H1 (cell line): ENCODE measurements around the gene SPAAR. TPM values are rescaled to one million over a fixed set of nuclear protein-coding genes. Genes with fewer than 3 reads are reported as not detected.

Experiments
- CTCF ChIA-PET: fragments of 300-600 bp; sonication (Branson Sonifier 250); formaldehyde crosslinking; loops from one replicate; lab custom pipeline; 2021; ENCODE audit not compliant: partially characterized antibody; lab: Charles Lee
- POLR2A ChIA-PET: fragments of 300-600 bp; sonication (Branson Sonifier 250); formaldehyde crosslinking; loops from one replicate; lab custom pipeline; 2021; ENCODE audit warnings: inconsistent platforms; ENCODE audit not compliant: partially characterized antibody; lab: Charles Lee
- DNase-seq, 2 experiments: peaks; one replicate each; pipeline versions ENCODE4 v3.0.0 to v3.0.0-alpha.2; 2010 to 2022; ENCODE audit warnings: low spot score in 2 of 2, low read depth in 1 of 2, mixed read lengths in 1 of 2
- FAIRE-seq: peaks from 2 replicates; lab custom pipeline; 2011; peaks lifted over from hg19 to GRCh38; lab: Jason Lieb, UNC
- H2AFZ ChIP-seq: 2 replicates; pipeline ENCODE4 v1.8.1; 2012; ENCODE audit warnings: low read length, inconsistent platforms
- H2AK5ac ChIP-seq: 2 replicates; pipeline ENCODE4 v1.6.1; 2013; ENCODE audit warnings: low read depth, low read length
- H2BK120ac ChIP-seq: replicated peaks from 2 replicates; pipeline ENCODE3; 2013; ENCODE audit warnings: low read depth, low read length, inconsistent platforms
- H2BK12ac ChIP-seq: 2 replicates; pipeline ENCODE4 v1.6.1; 2013; ENCODE audit warnings: low read depth, low read length
- H2BK15ac ChIP-seq: 2 replicates; pipeline ENCODE4 v1.6.1; 2013; ENCODE audit warnings: low read length
- H2BK20ac ChIP-seq: 2 replicates; pipeline ENCODE4 v1.6.1; 2013; ENCODE audit warnings: low read length
- H2BK5ac ChIP-seq: 2 replicates; pipeline ENCODE4 v1.6.1; 2013; ENCODE audit warnings: low read depth, low read length
- H3K14ac ChIP-seq: 2 replicates; pipeline ENCODE4 v1.6.1; 2013; ENCODE audit warnings: inconsistent platforms; ENCODE audit not compliant: insufficient read length
- H3K18ac ChIP-seq: 2 replicates; pipeline ENCODE4 v1.6.1; 2013; ENCODE audit warnings: low read length; ENCODE audit errors: extremely low read depth
- H3K23ac ChIP-seq: 2 replicates; pipeline ENCODE4 v1.6.1; 2013; ENCODE audit warnings: inconsistent platforms; ENCODE audit not compliant: insufficient read length
- H3K23me2 ChIP-seq: 2 replicates; pipeline ENCODE4 v1.6.1; 2013; ENCODE audit warnings: low read depth, low read length
- H3K27ac ChIP-seq: 2 replicates; pipeline ENCODE4 v1.6.1; 2011; ENCODE audit warnings: low read depth, low read length, inconsistent platforms
- H3K27me3 ChIP-seq, 4 experiments: replicated peaks in 1 of 4; 1 replicate in 1 of 4; 2 replicates in 3 of 4; pipeline versions ENCODE4 v1.6.1 to v1.8.1; 2011 to 2013; ENCODE audit warnings: low read length in 3 of 4, mild to moderate bottlenecking in 3 of 4, inconsistent platforms in 2 of 4, mixed read lengths in 2 of 4, moderate library complexity in 1 of 4; ENCODE audit not compliant: control insufficient read depth in 3 of 4, insufficient read depth in 3 of 4; ENCODE audit errors: extremely low read depth in 1 of 4
- H3K36me3 ChIP-seq, 4 experiments: 2 replicates each; pipeline versions ENCODE4 v1.6.1 to v1.8.1; 2011 to 2013; ENCODE audit warnings: mild to moderate bottlenecking in 4 of 4, low read length in 3 of 4, moderate library complexity in 2 of 4, control low read depth in 1 of 4, inconsistent platforms in 1 of 4; ENCODE audit not compliant: insufficient read depth in 4 of 4, control insufficient read depth in 2 of 4
- H3K4ac ChIP-seq: replicated peaks from 2 replicates; pipeline ENCODE3; 2013; ENCODE audit warnings: low read length, low read depth, mixed read lengths, inconsistent platforms; ENCODE audit not compliant: insufficient read length
- H3K4me1 ChIP-seq, 4 experiments: replicated peaks in 1 of 4; 1 replicate in 1 of 4; 2 replicates in 3 of 4; pipeline versions ENCODE4 v1.6.1 to v1.8.1; 2011 to 2013; ENCODE audit warnings: low read length in 3 of 4, inconsistent platforms in 2 of 4, mixed read lengths in 1 of 4; ENCODE audit not compliant: insufficient read depth in 4 of 4, control insufficient read depth in 3 of 4
- H3K4me2 ChIP-seq, 2 experiments: 2 replicates each; pipeline versions ENCODE4 v1.6.1 to v1.8.1; 2011 to 2013; ENCODE audit warnings: low read depth in 2 of 2, low read length in 2 of 2, control low read depth in 1 of 2, inconsistent platforms in 1 of 2, mild to moderate bottlenecking in 1 of 2; ENCODE audit not compliant: insufficient read depth in 1 of 2
- H3K4me3 ChIP-seq, 4 experiments: fragments of 200-600, 300-600 bp in 1 of 4; sonication (generic), shearing (Covaris generic), sonication (Bioruptor Twin) in 1 of 4; 2 replicates each; pipeline versions ENCODE4 v1.5.1 to v1.8.1; 2011 to 2016; ENCODE audit warnings: low read length in 4 of 4, low read depth in 3 of 4, control low read depth in 2 of 4, inconsistent platforms in 2 of 4, mild to moderate bottlenecking in 2 of 4, mixed read lengths in 1 of 4, moderate library complexity in 1 of 4; ENCODE audit not compliant: insufficient read depth in 2 of 4; ENCODE audit errors: extremely low read depth in 1 of 4
- H3K56ac ChIP-seq: replicated peaks from 2 replicates; pipeline ENCODE3; 2013; ENCODE audit warnings: low read depth, mild to moderate bottlenecking, mixed read lengths, low read length, inconsistent platforms; ENCODE audit not compliant: insufficient read length
- H3K79me1 ChIP-seq: 2 replicates; pipeline ENCODE4 v1.6.1; 2013; ENCODE audit warnings: low read depth, low read length, control low read depth
- H3K79me2 ChIP-seq, 2 experiments: 2 replicates each; pipeline versions ENCODE4 v1.6.1 to v1.8.1; 2012 to 2013; ENCODE audit warnings: low read length in 2 of 2, mild to moderate bottlenecking in 2 of 2, inconsistent platforms in 1 of 2; ENCODE audit not compliant: insufficient read depth in 2 of 2, control insufficient read depth in 1 of 2
- H3K9ac ChIP-seq, 4 experiments: replicated peaks in 1 of 4; 1 replicate in 1 of 4; 2 replicates in 3 of 4; pipeline versions ENCODE4 v1.6.1 to v1.8.1; 2011 to 2013; ENCODE audit warnings: low read depth in 3 of 4, low read length in 3 of 4, control low read depth in 2 of 4, mild to moderate bottlenecking in 2 of 4, moderate library complexity in 2 of 4, inconsistent platforms in 1 of 4; ENCODE audit errors: extremely low read depth in 1 of 4
- H3K9me3 ChIP-seq, 2 experiments: 2 replicates each; pipeline versions ENCODE4 v1.6.1 to v1.8.1; 2012 to 2013; ENCODE audit warnings: mild to moderate bottlenecking in 2 of 2, moderate library complexity in 2 of 2, control low read depth in 1 of 2, inconsistent platforms in 1 of 2, low read depth in 1 of 2, low read length in 1 of 2, mixed read lengths in 1 of 2; ENCODE audit not compliant: insufficient read depth in 2 of 2
- H4K20me1 ChIP-seq, 2 experiments: replicated peaks in 1 of 2; 2 replicates each; pipeline versions ENCODE3 to v1.8.1; 2011 to 2013; ENCODE audit warnings: inconsistent platforms in 2 of 2, low read length in 2 of 2, mild to moderate bottlenecking in 1 of 2; ENCODE audit not compliant: insufficient read depth in 2 of 2, control insufficient read depth in 1 of 2
- H4K5ac ChIP-seq: 2 replicates; pipeline ENCODE4 v1.6.1; 2013; ENCODE audit warnings: low read length, low read depth, mixed read lengths, inconsistent platforms; ENCODE audit not compliant: insufficient read length
- H4K8ac ChIP-seq: 2 replicates; pipeline ENCODE4 v1.8.0; 2013; ENCODE audit warnings: mild to moderate bottlenecking, moderate library complexity, low read length, inconsistent platforms; ENCODE audit not compliant: insufficient read depth; ENCODE audit errors: extremely low read depth
- H4K91ac ChIP-seq: replicated peaks from 2 replicates; pipeline ENCODE3; 2013; ENCODE audit warnings: low read length, mixed read lengths, inconsistent platforms; ENCODE audit not compliant: insufficient read length
- ASH2L ChIP-seq: fragments of 200-600, 300-600 bp; sonication (generic); IDR thresholded peaks from one replicate; pipeline ENCODE4 v1.7.1; 2017; ENCODE audit warnings: low read length
- BACH1 ChIP-seq: IDR thresholded peaks from 2 replicates; pipeline ENCODE4 v1.6.1; 2012; ENCODE audit warnings: low read length, improper control_type of control experiment
- CBX5 ChIP-seq: fragments of 300-800, 300-1000 bp; sonication (generic); IDR thresholded peaks from 2 replicates; pipeline ENCODE4 v1.7.1; 2016; ENCODE audit warnings: antibody characterized with exemption, low read length, low read depth
- CHD2 ChIP-seq: IDR thresholded peaks from 2 replicates; pipeline ENCODE4 v1.6.1; 2012; ENCODE audit warnings: low read length, improper control_type of control experiment
- CTBP2 ChIP-seq: IDR thresholded peaks from 2 replicates; pipeline ENCODE4 v1.7.0; 2011; ENCODE audit warnings: borderline replicate concordance, mild to moderate bottlenecking, moderate library complexity, mixed read lengths, low read length; ENCODE audit not compliant: insufficient read depth, insufficient read length
- EZH2 ChIP-seq: fragments of 200-600 bp; sonication (generic); IDR thresholded peaks from 2 replicates; pipeline ENCODE4 v1.7.1; 2012; ENCODE audit warnings: low read depth, mild to moderate bottlenecking, moderate library complexity, low read length, inconsistent platforms; ENCODE audit not compliant: severe bottlenecking
- NANOG ChIP-seq: IDR thresholded peaks from 2 replicates; pipeline ENCODE4 v1.6.1; 2011; ENCODE audit warnings: low read length, low read depth, mild to moderate bottlenecking, inconsistent platforms; ENCODE audit not compliant: insufficient read depth, poor library complexity, severe bottlenecking
- NRF1 ChIP-seq: IDR thresholded peaks from 2 replicates; pipeline ENCODE4 v1.6.1; 2011; ENCODE audit warnings: mild to moderate bottlenecking, low read depth, low read length, improper control_type of control experiment
- POU5F1 ChIP-seq: IDR thresholded peaks from 2 replicates; pipeline ENCODE4 v1.6.1; 2011; ENCODE audit warnings: low read depth, mild to moderate bottlenecking, low read length, moderate library complexity
- RFX5 ChIP-seq: IDR thresholded peaks from 2 replicates; pipeline ENCODE4 v1.6.1; 2011; ENCODE audit warnings: low read depth, low read length, improper control_type of control experiment, borderline replicate concordance
- RNF2 ChIP-seq: fragments of 200-900, 300-1000 bp; sonication (generic); IDR thresholded peaks from 2 replicates; pipeline ENCODE4 v1.7.1; 2016; ENCODE audit warnings: borderline replicate concordance, low read depth, mild to moderate bottlenecking, antibody characterized with exemption, low read length; ENCODE audit not compliant: poor library complexity, severe bottlenecking; ENCODE audit errors: missing control alignments
- SP2 ChIP-seq: IDR thresholded peaks from 2 replicates; pipeline ENCODE4 v1.6.1; 2012; ENCODE audit warnings: mild to moderate bottlenecking, low read length, inconsistent platforms
- SRF ChIP-seq: IDR thresholded peaks from 2 replicates; pipeline ENCODE4 v1.6.1; 2011; ENCODE audit warnings: mild to moderate bottlenecking, low read depth, low read length, moderate library complexity
- WGBS, 2 experiments: shearing (Covaris generic) in 1 of 2; methylation state at CpG; one replicate each; pipeline versions ENCODE4 v1.1.6 to v1.1.7; 2013 to 2015; ENCODE audit warnings: low lambda C conversion rate in 2 of 2, mixed read lengths in 2 of 2, inconsistent platforms in 1 of 2, low coverage in 1 of 2, missing lambda C conversion rate in 1 of 2; ENCODE audit not compliant: insufficient replicate concordance in 2 of 2, insufficient coverage in 1 of 2, insufficient read length in 1 of 2; ENCODE audit errors: extremely low coverage in 1 of 2, missing lambda C conversion rate in 1 of 2; 5-methylcytosine and 5-hydroxymethylcytosine counted together
- polyA plus RNA-seq, 7 experiments: library from polyadenylated mRNA; depleted of rRNA in 3 of 7; stranded (reverse) in 5 of 7; unstranded in 2 of 7; fragments of >200 nt in 5 of 7; fragments of 200-250 nt in 2 of 7; gene quantifications; 1 replicate in 5 of 7; 2 replicates in 1 of 7; 4 replicates in 1 of 7; pipeline versions ENCODE4 v1.2.1 to v1.2.3, GENCODE V29; 2011 to 2013; ENCODE audit warnings: missing spikeins in 2 of 7, mixed read lengths in 2 of 7
- total RNA-seq: library from RNA; stranded (reverse); fragmentation: NEBNext Ultra II Directional; extraction: Animal tissue kit (Norgen Biotek cat#: 25700); gene quantifications from 2 replicates; pipeline ENCODE4 v1.2.1, GENCODE V29; 2021

Gene SPAAR
- total and polyA plus RNA-seq, 2 of the 8 experiments (the other 6 are each of a cell fraction or from before 2014, with no cell fraction given): 0.27 TPM; not detected in 1

DNA sequence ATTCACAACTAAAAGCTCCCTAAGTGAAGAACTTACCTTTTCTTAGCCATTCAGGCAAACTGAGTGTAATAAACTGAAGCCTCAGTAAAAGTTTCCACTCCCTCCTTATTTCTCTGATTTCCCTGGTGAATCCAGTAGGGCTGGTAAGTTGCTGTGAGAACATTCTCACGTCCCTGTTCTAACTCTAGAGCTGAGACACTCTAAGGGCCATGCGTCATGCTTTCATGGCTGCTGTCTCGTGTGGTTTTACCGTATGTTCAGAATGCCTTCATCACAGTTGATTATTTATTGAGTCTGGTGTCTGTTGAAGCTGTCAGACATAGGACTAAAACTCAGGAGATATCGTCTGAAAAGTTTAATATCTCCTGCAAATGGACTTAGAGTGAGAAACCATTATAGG is 47.4 kb downstream of the SPAAR start:
- Histone ChIP-seq H2AFZ (no peak overlapping the region), H4K91ac (no peak overlapping the region), H2AK5ac (no peak overlapping the region), H2BK12ac (peak overlapping the region; percentile 32; the same call in 1 of the 2 replicates), H3K79me2 (no peaks in the 10 kb centered on the region), H3K79me1 (no peaks in the 10 kb centered on the region), H3K4ac (no peak overlapping the region), H2BK20ac (no peak overlapping the region), H3K56ac (no peak overlapping the region), H2BK15ac (0 out of 2 replicates have a peak overlapping the region, but pooled peaks have one; percentile 10), H3K23ac (no peak overlapping the region), H3K4me3 (no peak overlapping the region), H4K20me1 (no peaks in the 10 kb centered on the region), H3K27ac (no peak overlapping the region), H3K23me2 (no peaks in the 10 kb centered on the region), H3K4me2 (no peak overlapping the region), H3K18ac (no peak overlapping the region), H3K36me3 (no peaks in the 10 kb centered on the region), H4K8ac (no peak overlapping the region), H2BK5ac (no peak overlapping the region), H3K9ac (no peak overlapping the region), H3K4me1 (no peaks in the 10 kb centered on the region; a peak in 1 of 7 replicates), H3K27me3 (peaks cover 0 to 2% (median 0%) of the 10 kb centered on the region in 4 experiments; a peak in 1 of 7 replicates), H3K14ac (no peak overlapping the region), H3K9me3 (no peaks in the 10 kb centered on the region), H4K5ac (no peak overlapping the region), H2BK120ac (peak overlapping the region; percentile 28)
- DNase-seq (no peak), FAIRE-seq (no peak)
- WGBS, 2 experiments: 82% methylated on average over 5 of the region's 5 CpGs; no CpG with 5 or more reads in 1 of the 2 experiments
- ChIA-PET POLR2A (interaction anchor here (1.3 kb wide), 1 partner anchor 52 kb away, joined by 4 read pairs; no protein-coding TSS in a partner anchor), CTCF (interaction anchor here (0.6 to 7.3 kb wide), 8 partner anchors 11 to 73 kb away, joined by 3 to 102 read pairs (median 6); no protein-coding TSS in a partner anchor)
- no peak for TF ChIP-seq RFX5
- TF ChIP-seq SP2: no peak
- TF ChIP-seq EZH2: no peak
- no peak for TF ChIP-seq BACH1
- TF ChIP-seq ASH2L: no peak
- TF ChIP-seq CBX5: no peak
- no peak for TF ChIP-seq RNF2
- TF ChIP-seq POU5F1: no peak
- TF ChIP-seq SRF: no peak
- TF ChIP-seq NRF1: no peak
- no peak for TF ChIP-seq CHD2
- no peak for TF ChIP-seq CTBP2
- no peak for TF ChIP-seq NANOG
